GM21576 (cell line): ENCODE measurements around the gene LY6G6D.
A peak's percentile ranks its signal among the peaks of the same experiment; 100 is the strongest.

Source experiments
- ATAC-seq: cut with Tn5 transposase; IDR thresholded peaks from one replicate; pipeline ENCODE4 v1.9.1; 2021; ENCODE audit warnings: mild to moderate bottlenecking, moderate library complexity; ENCODE audit not compliant: unreplicated experiment

LY6G6D gene, protein sequence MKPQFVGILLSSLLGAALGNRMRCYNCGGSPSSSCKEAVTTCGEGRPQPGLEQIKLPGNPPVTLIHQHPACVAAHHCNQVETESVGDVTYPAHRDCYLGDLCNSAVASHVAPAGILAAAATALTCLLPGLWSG

DNA sequence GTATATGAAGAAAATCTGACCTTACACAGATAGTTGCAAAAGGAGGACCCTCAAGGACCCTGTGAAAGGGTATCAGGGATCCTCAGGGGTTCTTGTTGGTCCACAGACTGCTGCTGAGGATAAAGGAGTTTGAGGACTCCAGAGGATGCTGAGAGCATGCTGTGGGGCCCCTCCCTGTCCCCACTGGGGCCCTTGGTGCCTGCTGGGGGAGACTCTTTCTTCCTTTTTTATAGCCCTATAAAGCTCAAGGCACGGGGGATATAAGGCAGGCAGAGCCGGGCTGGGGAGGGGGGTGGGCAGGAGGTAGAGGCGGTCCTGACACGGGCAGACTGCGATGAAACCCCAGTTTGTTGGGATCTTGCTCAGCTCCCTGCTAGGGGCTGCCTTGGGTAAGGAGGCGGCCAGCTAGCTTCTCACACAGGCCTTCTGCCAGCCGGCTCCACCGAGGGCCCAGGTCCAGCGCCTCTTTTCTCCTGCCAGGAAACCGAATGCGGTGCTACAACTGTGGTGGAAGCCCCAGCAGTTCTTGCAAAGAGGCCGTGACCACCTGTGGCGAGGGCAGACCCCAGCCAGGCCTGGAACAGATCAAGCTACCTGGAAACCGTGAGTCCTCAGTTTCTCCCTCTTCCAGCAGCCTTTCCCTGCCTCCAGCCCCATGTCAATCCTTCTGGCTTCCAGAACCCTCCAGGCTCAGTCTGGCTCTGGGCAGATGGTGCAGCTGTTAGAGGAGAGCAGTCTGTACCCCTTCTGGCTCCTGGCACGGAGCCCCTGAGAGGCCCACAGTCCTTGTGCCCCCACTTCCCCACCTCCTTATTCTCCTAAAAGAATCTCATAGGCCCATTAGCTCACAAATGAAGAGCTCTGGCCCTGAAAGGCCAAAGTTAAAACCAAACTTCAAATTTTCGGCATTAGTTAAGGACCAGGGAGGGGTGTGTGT is at the start of gene LY6G6D:
TSS of gene LY6G6D (plus strand) at position 327 of the 937 bp plus-strand sequence. CDS start at position 335, 8 bp downstream.
- ATAC-seq = no peak

DNA sequence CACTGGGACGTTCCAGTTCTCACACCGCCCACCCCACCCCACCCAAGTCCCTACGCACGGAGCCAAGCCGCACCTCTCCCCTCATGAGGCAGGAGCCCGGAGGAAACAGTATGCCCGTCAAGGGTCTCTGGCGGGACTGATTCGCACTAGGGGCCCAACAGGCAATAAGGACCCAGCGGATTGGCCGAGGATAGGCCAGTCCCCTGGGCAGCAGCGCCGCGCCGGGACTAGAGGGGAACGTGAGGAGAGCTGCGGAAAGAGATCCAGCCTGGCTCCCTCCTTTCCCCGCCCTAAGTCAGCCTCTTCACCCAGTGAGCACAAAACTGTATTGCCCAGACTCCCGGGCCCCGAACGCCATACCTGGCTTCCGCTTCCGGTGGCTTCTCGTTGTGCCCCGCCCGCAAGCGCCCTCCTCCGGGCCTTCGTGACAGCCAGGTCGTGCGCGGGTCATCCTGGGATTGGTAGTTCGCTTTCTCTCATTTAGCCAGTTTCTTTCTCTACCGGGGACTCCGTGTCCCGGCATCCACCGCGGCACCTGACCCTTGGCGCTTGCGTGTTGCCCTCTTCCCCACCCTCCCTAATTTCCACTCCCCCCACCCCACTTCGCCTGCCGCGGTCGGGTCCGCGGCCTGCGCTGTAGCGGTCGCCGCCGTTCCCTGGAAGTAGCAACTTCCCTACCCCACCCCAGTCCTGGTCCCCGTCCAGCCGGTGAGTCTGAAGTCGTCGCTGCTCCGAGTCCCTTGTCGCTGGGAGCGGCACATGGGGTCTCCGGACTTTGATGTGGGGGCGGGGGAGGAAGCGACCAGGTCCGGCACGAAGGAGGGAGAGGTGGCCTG is 49.4 kb upstream of the LY6G6D start, which contains the start of gene CSNK2B:
TSS of gene CSNK2B (plus strand) at position 580 of the 836 bp plus-strand sequence. CDS start 752 bp downstream, outside the sequence.
- ATAC-seq = peak; percentile 69

DNA sequence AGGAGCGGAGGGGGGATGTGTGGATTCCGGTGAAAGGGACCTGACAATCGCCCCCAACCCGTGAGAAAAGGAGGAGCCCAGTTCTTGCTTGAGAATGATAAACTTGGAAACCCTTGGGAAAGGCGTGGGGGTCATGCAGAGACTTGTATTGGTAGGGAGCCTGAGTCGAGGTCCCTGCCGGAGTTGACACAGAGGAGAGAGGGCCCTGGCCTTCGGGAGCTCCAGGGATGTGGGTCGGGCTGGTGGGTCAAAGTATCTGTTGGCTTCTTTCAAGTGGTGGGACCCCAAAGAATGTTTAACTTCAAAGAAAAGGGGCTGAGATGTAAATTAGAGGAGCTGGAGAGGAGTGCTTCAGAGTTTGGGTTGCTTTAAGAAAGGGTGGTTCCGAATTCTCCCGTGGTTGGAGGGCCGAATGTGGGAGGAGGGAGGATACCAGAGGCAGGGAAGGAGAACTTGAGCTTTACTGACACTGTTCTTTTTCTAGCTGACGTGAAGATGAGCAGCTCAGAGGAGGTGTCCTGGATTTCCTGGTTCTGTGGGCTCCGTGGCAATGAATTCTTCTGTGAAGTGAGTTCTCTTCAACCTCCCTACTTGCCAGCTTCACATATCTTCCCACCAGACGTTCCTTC is 48.7 kb upstream of the LY6G6D start:
- no peak for ATAC-seq

DNA sequence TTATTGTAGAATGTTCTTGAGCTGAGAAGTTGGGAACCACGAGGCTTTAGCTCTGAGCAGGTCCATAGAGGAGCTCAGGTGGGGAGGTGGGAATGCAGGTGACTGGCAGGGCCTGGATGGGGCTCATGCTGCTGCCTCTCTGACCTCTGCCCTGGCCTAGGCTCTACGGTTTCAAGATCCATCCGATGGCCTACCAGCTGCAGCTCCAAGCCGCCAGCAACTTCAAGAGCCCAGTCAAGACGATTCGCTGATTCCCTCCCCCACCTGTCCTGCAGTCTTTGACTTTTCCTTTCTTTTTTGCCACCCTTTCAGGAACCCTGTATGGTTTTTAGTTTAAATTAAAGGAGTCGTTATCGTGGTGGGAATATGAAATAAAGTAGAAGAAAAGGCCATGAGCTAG is 45.5 kb upstream of the LY6G6D start, which contains the start of gene LY6G5B:
TSS of gene LY6G5B (plus strand) at position 301 of the 400 bp plus-strand sequence. CDS start 975 bp downstream, outside the sequence.
- no peak for ATAC-seq

DNA sequence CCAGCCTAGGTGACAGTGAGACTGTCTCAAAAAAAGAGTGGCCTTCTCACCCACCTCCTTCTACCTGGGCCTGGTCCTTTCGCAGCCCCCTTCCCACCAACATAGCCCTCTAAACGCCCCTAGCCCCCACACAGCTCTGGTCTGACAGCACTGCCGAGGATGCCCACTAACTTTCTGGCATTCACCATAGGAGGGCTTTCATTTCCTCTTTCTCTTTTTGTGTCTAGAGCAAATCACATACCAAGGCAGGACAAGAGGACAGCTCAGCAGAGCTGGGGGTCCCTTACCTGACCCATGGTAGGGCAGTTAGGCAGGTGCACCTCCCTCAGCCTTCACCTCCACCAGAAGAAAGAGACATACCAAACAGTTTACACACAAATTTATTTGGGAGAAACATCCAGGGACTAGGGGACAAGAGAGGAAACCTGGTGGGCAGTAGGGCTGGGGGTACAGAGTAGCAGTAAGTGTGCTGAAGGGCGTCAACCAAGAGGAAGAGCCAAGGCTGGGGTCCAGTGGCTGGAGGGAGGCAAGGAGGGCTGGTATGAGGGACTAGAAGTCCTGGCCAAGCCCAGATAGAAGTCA is 38.7 kb upstream of the LY6G6D start:
- no peak for ATAC-seq

DNA sequence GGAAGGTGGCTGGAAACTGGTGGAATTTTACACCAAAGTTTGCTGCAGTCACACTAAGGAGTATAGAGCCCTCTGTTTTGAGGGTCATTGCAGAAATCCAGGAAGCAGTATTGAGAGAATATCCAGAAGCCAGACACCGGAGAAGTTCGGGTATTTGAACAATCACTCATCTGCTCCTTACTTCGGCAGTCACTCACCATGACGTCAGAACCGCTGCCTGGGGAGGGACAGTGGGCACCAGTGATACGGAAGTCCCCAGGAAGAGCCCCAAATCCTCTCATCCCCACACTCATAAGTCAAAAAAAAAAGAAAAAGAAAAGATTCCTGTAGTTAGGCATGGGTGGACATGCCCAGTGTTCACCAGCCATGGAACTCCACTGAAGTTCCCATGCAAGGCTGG is 38.2 kb upstream of the LY6G6D start:
- ATAC-seq = no peak

DNA sequence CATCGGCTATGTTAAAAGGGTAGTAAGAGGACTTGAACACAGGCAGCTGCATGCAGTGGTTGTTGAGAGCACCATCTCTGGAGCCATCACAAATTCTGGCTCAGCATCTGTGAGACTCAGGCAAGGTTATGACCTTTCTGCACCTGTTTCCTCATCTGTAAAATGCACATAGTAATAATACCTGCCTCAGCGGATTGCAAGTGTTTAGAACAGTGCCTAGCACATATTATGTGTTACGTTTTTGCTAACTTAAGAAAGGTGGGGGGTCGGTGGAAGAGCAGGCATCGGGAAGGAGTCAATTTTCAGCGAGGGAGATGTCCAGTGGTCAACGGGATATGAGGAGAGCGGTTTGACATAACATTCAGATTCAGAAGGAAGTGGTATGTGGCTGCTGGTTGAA is 37.2 kb upstream of the LY6G6D start:
- ATAC-seq = no peak

DNA sequence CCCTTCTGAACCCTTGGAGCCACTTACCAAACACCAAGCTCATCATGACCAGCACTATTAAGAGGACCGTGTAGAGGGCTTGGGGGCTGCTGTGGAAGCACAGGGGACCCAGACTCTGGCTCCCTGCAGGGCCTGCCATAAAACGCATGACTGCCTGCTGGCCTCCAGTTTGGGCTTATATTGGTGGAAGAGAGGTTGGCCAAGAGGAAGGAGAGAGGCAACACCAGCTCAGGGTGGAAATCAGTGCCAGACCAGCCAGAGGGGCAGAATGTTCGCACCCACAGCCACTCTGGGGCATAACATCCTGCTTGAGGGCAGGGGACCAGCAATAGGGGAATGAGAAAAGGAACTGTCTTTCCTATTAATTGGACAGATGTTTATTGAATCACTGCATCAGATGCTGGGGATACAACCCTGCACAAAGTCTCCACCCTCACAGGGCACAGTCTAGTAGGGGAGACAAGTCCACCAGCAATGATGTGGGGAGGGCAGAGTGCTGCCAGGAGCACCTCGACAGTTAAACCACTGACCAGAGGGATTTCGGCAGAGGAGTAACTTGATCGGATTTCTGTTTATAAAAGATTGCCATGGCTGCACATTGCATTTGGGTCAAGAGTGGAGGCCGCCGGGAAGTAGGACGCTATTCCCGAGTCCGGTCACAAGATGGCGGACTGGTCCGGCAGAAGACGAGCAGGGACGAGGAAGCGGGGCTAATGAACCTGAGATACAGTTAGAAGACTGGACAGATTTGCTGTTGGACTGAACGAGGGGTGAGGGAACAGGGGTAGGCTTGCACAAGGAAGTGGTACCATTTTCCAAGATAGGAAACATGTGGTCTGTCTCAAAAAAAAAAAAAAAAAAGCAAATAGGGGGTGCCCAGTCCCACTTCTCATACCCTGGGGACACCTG is 34.7 kb upstream of the LY6G6D start, which contains the start of gene LY6G5C:
TSS of gene LY6G5C (minus strand) at position 842 of the 909 bp plus-strand sequence. CDS start at position 148, 694 bp downstream.
- no peak for ATAC-seq

DNA sequence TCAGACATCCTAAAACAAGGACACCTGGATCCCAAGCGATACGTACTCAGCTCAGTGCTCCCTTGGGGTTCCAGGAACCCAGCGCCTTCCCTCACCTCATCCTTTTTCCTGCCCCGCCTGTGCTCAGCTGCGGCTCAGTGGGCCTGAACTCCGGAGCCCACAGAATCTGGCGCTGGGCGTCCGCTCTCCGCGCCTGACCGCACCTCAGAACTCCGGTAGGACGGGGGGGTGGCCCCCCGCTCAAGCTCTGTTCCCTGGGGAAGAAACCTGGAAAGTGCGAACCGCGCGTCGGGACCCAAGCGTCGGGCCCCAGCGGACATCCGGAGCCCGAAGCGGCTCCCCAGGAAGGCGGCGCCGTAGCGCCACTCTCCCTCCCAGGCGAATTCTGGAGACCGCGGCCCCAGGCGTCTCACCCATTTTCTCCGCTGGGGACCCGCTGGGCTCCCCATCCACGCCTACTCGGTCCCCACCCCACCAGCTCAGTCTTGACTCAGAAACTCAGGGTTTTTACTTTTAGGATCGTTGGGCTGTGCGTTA is 33.9 kb upstream of the LY6G6D start:
- ATAC-seq = no peak

DNA sequence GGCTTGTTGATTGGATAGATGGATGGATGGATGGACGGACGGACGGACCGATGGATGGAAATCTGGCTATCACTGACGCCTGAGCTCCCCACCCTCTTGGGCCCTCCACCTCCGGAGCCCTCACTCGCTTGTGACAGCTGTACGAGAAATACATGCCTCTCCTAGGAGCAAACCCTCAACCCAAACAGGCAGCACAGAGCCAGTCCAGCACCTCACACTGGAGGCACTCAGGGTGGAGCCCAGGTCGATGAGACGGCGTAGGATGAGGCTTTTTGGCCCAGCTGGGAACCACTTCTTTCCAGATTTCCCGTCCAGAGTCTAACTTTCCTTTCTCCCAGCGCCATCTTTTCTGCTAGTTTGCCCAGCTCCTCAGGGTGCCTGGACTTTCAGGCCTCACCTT is 31.6 kb upstream of the LY6G6D start:
- ATAC-seq = no peak

DNA sequence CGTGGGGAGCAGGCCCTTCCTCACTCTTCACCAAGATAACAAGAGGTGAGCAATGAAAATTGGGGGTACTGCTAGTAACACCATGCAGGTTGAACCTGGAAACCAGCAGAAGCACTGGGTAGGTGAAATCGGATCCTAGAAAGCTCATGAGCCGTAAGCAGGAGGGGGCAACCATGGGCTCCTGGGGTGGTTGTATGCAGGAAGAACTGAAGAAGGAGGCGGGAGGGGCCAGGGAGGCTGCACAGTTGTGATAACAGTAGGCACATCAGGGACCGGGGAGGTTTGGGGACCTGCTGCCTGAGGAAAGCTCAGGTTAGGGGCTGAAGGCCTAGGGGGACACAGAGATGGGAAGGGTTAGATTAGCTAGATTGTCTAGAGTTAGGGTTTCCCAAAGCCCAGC is 28.7 kb upstream of the LY6G6D start:
- no peak for ATAC-seq

DNA sequence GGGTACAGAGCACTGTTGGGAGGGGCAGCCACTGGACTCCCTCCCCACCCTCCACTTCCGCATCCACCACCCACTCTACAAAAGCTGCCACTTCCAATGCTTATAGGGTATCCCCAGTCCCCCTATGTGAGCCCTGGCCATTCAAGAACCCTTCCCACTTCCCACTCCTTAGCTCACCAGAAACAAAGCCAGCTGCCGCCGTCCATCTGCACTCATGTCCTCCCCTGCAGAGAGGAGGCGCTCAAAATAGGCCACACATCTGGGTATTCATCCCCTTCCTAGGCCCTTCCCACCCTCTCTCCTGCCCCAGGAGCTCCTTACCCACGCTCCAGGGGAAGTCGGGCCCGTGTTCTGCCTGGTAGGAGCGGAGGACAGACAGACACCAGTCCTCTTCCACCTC is 27.8 kb upstream of the LY6G6D start:
- no peak for ATAC-seq

DNA sequence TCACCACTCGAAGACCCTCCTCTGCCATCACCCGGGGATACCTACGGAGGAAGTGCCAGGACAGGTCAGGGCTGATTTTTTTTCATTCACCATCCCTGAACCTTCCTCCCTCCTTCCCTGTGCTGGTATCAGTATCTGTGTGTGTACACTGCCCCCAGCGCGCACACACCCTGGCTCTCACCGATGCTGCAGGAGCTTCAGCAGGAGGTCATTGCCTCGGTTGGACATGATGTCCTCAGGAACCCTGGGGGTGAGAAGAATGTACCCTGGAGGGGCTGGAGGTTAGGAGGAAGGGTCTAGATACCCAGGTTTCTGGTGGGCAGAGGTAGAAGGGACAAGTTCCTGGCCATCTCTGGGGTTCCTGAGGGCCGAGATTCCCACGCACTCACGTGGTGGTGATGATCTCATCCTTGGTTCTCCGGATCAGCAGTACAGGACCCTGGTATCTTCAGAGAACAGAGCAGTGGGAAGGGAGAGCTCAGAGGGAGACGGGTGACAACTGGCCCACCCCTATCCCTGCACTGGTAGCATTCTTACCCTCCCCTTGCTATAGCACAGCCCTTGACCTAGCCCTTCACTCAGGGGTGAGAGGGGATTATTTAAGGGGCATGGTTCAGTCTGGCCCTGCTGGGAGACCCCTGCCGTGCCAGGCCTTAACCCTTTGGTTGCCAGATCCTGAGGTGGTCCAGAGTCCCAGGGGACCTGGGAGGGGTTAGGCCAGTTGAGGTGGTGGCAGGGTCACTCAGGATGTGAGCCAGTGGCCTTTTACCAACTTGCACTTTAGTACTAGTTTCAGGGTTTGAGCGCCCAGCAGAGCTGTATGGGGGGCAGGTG is 27.1 kb upstream of the LY6G6D start:
- no peak for ATAC-seq

DNA sequence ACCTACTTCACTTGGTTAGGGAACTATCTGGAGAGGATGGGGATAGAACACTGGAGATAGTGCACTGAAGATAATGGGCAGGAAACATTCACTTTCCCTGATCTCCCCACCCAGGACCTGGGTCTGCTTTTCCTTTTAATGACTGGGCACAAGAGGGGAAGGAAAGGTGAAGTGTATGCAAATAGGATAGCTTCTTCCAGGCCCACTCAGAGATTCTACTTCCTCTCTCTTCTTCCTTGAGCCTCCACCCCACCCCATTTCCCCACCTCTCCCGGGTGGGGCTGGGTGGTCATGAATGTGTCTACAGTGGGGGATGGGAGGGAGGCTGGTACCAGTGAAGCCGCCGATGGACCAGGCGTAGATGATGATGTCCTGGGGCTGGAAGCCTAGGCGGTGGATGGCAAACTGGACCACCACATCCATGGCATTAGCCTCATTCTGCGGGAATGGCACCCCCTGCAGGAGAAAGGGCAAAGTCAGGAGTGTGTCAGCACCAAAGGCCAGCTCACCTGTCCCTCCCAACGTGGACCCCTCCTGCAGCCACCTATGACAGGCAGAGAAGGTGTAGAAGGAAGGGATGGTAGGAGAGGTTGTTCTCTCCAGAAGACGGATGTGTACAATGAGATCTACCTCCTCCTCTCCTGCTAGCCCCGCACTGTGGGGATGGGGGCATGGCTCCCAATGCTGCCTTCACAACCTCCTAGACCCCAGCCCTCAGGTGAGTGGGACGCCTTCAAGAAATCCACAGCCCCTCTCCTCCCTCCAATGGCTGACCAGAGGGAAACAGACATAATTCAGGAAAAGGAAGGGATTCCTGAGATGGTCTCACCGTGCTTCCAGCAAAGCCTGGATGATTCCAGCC is 25.7 kb upstream of the LY6G6D start:
- no peak for ATAC-seq

DNA sequence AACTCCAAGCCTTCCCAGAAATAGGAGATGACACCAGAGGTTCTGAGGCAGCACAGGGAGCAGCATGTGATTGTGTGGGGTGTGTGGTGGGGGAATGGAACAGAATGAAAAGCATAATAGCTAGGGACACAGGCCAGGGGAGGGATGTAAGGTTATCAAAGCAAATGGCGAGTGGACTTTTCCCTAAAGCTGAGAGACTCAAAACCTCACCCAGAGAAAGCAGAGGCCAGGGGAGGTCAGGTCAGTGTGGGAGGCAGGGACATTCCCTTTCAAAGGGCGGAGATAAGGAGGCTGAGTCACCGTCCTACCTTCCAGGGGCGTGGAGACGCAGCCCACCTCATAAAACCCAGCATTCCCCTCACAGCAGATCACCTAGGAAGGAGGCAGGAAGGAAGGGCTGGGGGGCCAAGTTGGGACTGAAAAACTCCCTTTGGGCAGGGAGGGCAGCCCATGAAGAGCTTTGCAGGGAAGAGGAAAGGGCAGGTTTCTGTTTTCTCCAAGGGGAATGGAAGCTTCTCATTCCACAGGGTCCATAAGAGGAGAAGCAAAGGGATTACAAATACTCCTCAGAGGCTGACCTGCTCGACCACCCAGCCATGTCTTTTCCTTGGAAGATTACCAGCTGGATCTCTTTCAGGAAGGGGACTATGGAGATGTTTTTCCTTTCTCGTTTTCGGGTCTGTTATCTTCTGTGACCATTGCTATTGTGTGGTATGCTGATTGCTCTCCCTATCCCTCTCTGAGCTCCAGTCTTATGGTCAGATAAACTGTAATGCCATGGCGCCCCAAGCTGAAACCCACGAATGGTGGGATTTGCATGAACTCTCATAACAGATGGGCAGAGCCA is 24.7 kb upstream of the LY6G6D start:
- no peak for ATAC-seq

DNA sequence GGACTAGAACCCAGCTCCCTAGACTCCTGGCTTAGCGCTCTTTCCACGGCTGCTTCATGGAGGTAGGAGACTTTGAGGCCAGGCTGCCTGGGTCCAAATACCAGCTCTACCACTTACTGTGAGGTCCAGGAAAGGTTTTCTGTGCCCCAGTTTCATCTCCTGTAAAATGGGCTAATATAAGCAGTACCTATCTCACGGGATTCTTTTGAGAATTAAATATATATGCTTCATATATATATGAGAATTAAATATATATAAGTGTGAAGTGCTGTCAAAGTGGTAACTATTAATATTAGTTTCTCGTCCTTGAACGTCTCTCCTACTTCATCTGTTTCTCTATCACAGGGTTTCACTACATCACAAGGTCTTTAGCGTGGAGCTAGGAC is 24.1 kb upstream of the LY6G6D start:
- no peak for ATAC-seq
